Fibroblast of the aortic adventitia (primary cell): ENCODE results near the gene BORCS8. TPM values are rescaled to one million over a fixed set of nuclear protein-coding genes. Genes with fewer than 3 reads are reported as not detected.

Source experiments
- DNase-seq: peaks from one replicate; pipeline ENCODE4 v3.0.0-alpha.2; 2010; ENCODE audit warnings: low read depth
- H3K4me3 ChIP-seq: 2 replicates; pipeline ENCODE4 v1.5.1; 2011; ENCODE audit warnings: low read depth, mild to moderate bottlenecking, control low read depth, low read length, moderate library complexity
- CTCF ChIP-seq: IDR thresholded peaks from 2 replicates; pipeline ENCODE4 v1.5.1; 2011; ENCODE audit warnings: mild to moderate bottlenecking, low read length, control low read depth, inconsistent platforms; ENCODE audit not compliant: insufficient read depth
- total RNA-seq: library from RNA; depleted of rRNA; stranded (reverse); fragments of >200 nt; gene quantifications from 2 replicates; pipeline ENCODE4 v1.2.3, GENCODE V29; 2012; ENCODE audit warnings: low replicate concordance

Gene BORCS8
- total RNA-seq, 1 donor, result 13.8 TPM

GRCh38 chr19:19159534-19159933 lies 32.4 kb downstream of the BORCS8 start:
- no peak for TF ChIP-seq CTCF
- DNase-seq, result no peak
- no peak overlapping the region for H3K4me3 ChIP-seq

- no peak for TF ChIP-seq CTCF
- H3K4me3 ChIP-seq, result no peak overlapping the region
- DNase-seq, result no peak
Measured at GRCh38 chr19:19157808-19158207, 34.1 kb downstream of the BORCS8 start.

- no peak overlapping the region for H3K4me3 ChIP-seq
- no peak for DNase-seq
- no peak for TF ChIP-seq CTCF
Measured at GRCh38 chr19:19155495-19156219, 36.3 kb downstream of the BORCS8 start.

- TF ChIP-seq CTCF, result no peak
- no peak overlapping the region for H3K4me3 ChIP-seq
- DNase-seq, result no peak
Measured at GRCh38 chr19:19154768-19155494, 37.0 kb downstream of the BORCS8 start.

GRCh38 chr19:19152668-19153384 lies 39.1 kb downstream of the BORCS8 start:
- no peak for TF ChIP-seq CTCF
- H3K4me3 ChIP-seq, result no peak overlapping the region
- DNase-seq, result no peak

- H3K4me3 ChIP-seq, result no peak overlapping the region
- DNase-seq, result no peak
- no peak for TF ChIP-seq CTCF
Measured at GRCh38 chr19:19151418-19151817, 40.5 kb downstream of the BORCS8 start.
